Upper lobe of left lung (tissue), 4 donors: ENCODE measurements around the gene MRM3.

Source experiments
- CTCF ChIP-seq, 6 experiments: fragments of 450-650 bp in 4 of 6; fragments of 200-600 bp in 2 of 6; sonication (generic) in 2 of 6; IDR thresholded peaks; one replicate each; pipeline ENCODE4 v1.5.1; 2016 to 2019; ENCODE audit warnings: antibody characterized with exemption in 6 of 6
- POLR2A ChIP-seq, 4 donors: fragments of 450-650 bp; IDR thresholded peaks; one replicate each; pipeline ENCODE4 v1.5.1; 2016 to 2017; ENCODE audit warnings: antibody characterized with exemption in 4 of 4, mild to moderate bottlenecking in 2 of 4

- no peak for TF ChIP-seq CTCF (IDR thresholded peaks at IDR 0.05)
- TF ChIP-seq POLR2A (IDR thresholded peaks at IDR 0.05) = no peak
These were observed 22.2 kb upstream of the MRM3 start for GRCh38 chr17:759964-760363.
